Esophagus muscularis mucosa (tissue), 4 donors: ENCODE data around the gene PLEK. TPM values are rescaled to one million over a fixed set of nuclear protein-coding genes. Genes with fewer than 3 reads are reported as not detected.
"Not testable (repeated sequence)": the region's sequence is repeated elsewhere in the genome, so short reads cannot be mapped to it uniquely, and the experiment has no call there.

Experiments used
- DNase-seq: peaks from one replicate; pipeline ENCODE4 v3.0.0-alpha.2; 2017; ENCODE audit errors: extremely low spot score
- H3K27ac ChIP-seq, 4 donors: fragments of 200-600 bp; sonication (generic); replicated peaks in 1 of 4; 1 replicate in 3 of 4; 2 replicates in 1 of 4; pipeline ENCODE4 v1.5.1; 2016 to 2019; ENCODE audit warnings: mild to moderate bottlenecking in 1 of 4
- H3K27me3 ChIP-seq, 4 donors: fragments of 200-600 bp; sonication (generic); one replicate each; pipeline versions ENCODE4 v1.5.1 to v1.6.0; 2016 to 2019
- H3K36me3 ChIP-seq, 4 donors: fragments of 200-600 bp; sonication (generic); one replicate each; pipeline ENCODE4 v1.5.1; 2016 to 2019
- H3K4me1 ChIP-seq, 4 donors: fragments of 200-600 bp; sonication (generic); one replicate each; pipeline ENCODE4 v1.5.1; 2016 to 2019
- H3K4me3 ChIP-seq, 4 donors: fragments of 200-600 bp; sonication (generic); 1 replicate in 2 of 4; 2 replicates in 2 of 4; pipeline ENCODE4 v1.5.1; 2016 to 2019; ENCODE audit warnings: mild to moderate bottlenecking in 4 of 4, moderate library complexity in 1 of 4
- H3K9me3 ChIP-seq, 4 donors: fragments of 200-600 bp; sonication (generic); 1 replicate in 3 of 4; 2 replicates in 1 of 4; pipeline ENCODE4 v1.5.1; 2016 to 2019
- CTCF ChIP-seq, 3 experiments: fragments of 200-600 bp in 2 of 3; fragments of 450-650 bp in 1 of 3; sonication (generic) in 2 of 3; IDR thresholded peaks; one replicate each; pipeline ENCODE4 v1.5.1; 2017 to 2019; ENCODE audit warnings: antibody characterized with exemption in 3 of 3, mild to moderate bottlenecking in 2 of 3, moderate library complexity in 1 of 3
- EP300 ChIP-seq: sonication (generic); formaldehyde crosslinking; IDR thresholded peaks from one replicate; pipeline ENCODE4 v1.6.1; 2017; ENCODE audit warnings: antibody characterized with exemption
- POLR2A ChIP-seq: fragments of 450-650 bp; IDR thresholded peaks from one replicate; pipeline ENCODE4 v1.6.1; 2017; ENCODE audit warnings: antibody characterized with exemption, moderate library complexity, mild to moderate bottlenecking, low read depth
- POLR2AphosphoS5 ChIP-seq, 2 donors: sonication (generic); formaldehyde crosslinking; IDR thresholded peaks; one replicate each; pipeline ENCODE4 v1.6.1; 2017; ENCODE audit warnings: antibody characterized with exemption in 2 of 2
- WGBS: methylation state at CpG from one replicate; pipeline ENCODE4 v1.1.5; 2018; 5-methylcytosine and 5-hydroxymethylcytosine counted together
- intact Hi-C: fragments of 100-400 bp; cut with DNase I; formaldehyde crosslinking; loops from one replicate; pipeline ENCODE4 v1.15.1; 2023
- total RNA-seq, 4 donors: library from RNA; depleted of rRNA; stranded (reverse); fragments of >200 nt; gene quantifications; one replicate each; pipeline versions ENCODE4 v1.1.0 to v1.2.1, GENCODE V29; 2016

PLEK gene
- total RNA-seq, 4 donors from 2014 or later, result 3.1 to 23.4 (median 6.0) TPM

GRCh38 chr2:68341583-68341982 lies 23.5 kb upstream of the PLEK start:
- TF ChIP-seq CTCF (IDR thresholded peaks at IDR 0.05), result no peak
- no peak for TF ChIP-seq EP300
- no peak for TF ChIP-seq POLR2A
- no peak for TF ChIP-seq POLR2AphosphoS5 (IDR thresholded peaks at IDR 0.05)
- DNase-seq, result no peak
- H3K27ac ChIP-seq, result no peak overlapping the region
- no peaks in the 10 kb centered on the region for H3K9me3 ChIP-seq
- peaks cover 0 to 10% (median 0%) of the 10 kb centered on the region in 4 donors for H3K27me3 ChIP-seq
- H3K4me1 ChIP-seq, result no peaks in the 10 kb centered on the region
- H3K36me3 ChIP-seq, result no peaks in the 10 kb centered on the region
- H3K4me3 ChIP-seq, result no peak overlapping the region
- intact Hi-C loops, result no loop called here
- WGBS, result 75% methylated on average over 4 of the region's 4 CpGs

GRCh38 chr2:68342470-68342869 lies 22.6 kb upstream of the PLEK start:
- H3K4me1 ChIP-seq, result no peaks in the 10 kb centered on the region
- DNase-seq, result no peak
- no peak for TF ChIP-seq POLR2AphosphoS5 (IDR thresholded peaks at IDR 0.05)
- TF ChIP-seq POLR2A, result no peak
- 79% methylated on average over 1 of the region's 1 CpG for WGBS
- intact Hi-C loops, result no loop called here
- H3K4me3 ChIP-seq, result no peak overlapping the region
- no peaks in the 10 kb centered on the region for H3K9me3 ChIP-seq
- no peak overlapping the region for H3K27ac ChIP-seq
- no peaks in the 10 kb centered on the region for H3K36me3 ChIP-seq
- H3K27me3 ChIP-seq, result peaks cover 0 to 10% (median 0%) of the 10 kb centered on the region in 4 donors

GRCh38 chr2:68344031-68344430 lies 21.1 kb upstream of the PLEK start:
- no peak overlapping the region for H3K4me3 ChIP-seq
- WGBS, result 70% methylated on average over 1 of the region's 1 CpG

GRCh38 chr2:68345129-68345875 lies 19.8 kb upstream of the PLEK start:
- H3K36me3 ChIP-seq, result no peaks in the 10 kb centered on the region
- no peak for DNase-seq
- TF ChIP-seq POLR2A, result no peak
- no peak for TF ChIP-seq CTCF (IDR thresholded peaks at IDR 0.05)
- no peak for TF ChIP-seq POLR2AphosphoS5 (IDR thresholded peaks at IDR 0.05)
- TF ChIP-seq EP300, result no peak
- H3K4me3 ChIP-seq, result no peak overlapping the region
- intact Hi-C loops, result no loop called here
- no peaks in the 10 kb centered on the region for H3K9me3 ChIP-seq
- H3K27me3 ChIP-seq, result peaks cover 0 to 10% (median 0%) of the 10 kb centered on the region in 4 donors
- 86% methylated on average over 9 of the region's 9 CpGs for WGBS
- no peaks in the 10 kb centered on the region for H3K4me1 ChIP-seq
- no peak overlapping the region for H3K27ac ChIP-seq

More at GRCh38 chr2:68344031-68344430, 21.1 kb upstream of the PLEK start:
- no peaks in the 10 kb centered on the region for H3K4me1 ChIP-seq
- DNase-seq, result no peak
- intact Hi-C loops, result no loop called here
- H3K27me3 ChIP-seq, result peaks cover 0 to 10% (median 0%) of the 10 kb centered on the region in 4 donors
- no peak overlapping the region for H3K27ac ChIP-seq
- H3K9me3 ChIP-seq, result no peaks in the 10 kb centered on the region
- no peak for TF ChIP-seq EP300
- TF ChIP-seq POLR2A, result no peak
- TF ChIP-seq CTCF (IDR thresholded peaks at IDR 0.05), result no peak
- no peak for TF ChIP-seq POLR2AphosphoS5 (IDR thresholded peaks at IDR 0.05)
- no peaks in the 10 kb centered on the region for H3K36me3 ChIP-seq

- H3K27me3 ChIP-seq, H3K9me3 ChIP-seq, H3K27ac ChIP-seq, H3K4me1 ChIP-seq, intact Hi-C loops, H3K36me3 ChIP-seq, DNase-seq, H3K4me3 ChIP-seq: not testable (repeated sequence)
- 83% methylated on average over 4 of the region's 4 CpGs for WGBS
Measured at GRCh38 chr2:68349091-68349490, 16.0 kb upstream of the PLEK start.

- WGBS, result 72% methylated on average over 6 of the region's 6 CpGs
- TF ChIP-seq EP300, result no peak
- TF ChIP-seq POLR2AphosphoS5 (IDR thresholded peaks at IDR 0.05), result no peak
- TF ChIP-seq POLR2A, result no peak
- TF ChIP-seq CTCF (IDR thresholded peaks at IDR 0.05), result no peak
- no peak for DNase-seq
- H3K4me1 ChIP-seq, result no peaks in the 10 kb centered on the region
- H3K27me3 ChIP-seq, result no peaks in the 10 kb centered on the region
- no peak overlapping the region for H3K4me3 ChIP-seq
- no peaks in the 10 kb centered on the region for H3K9me3 ChIP-seq
- H3K36me3 ChIP-seq, result no peaks in the 10 kb centered on the region
- H3K27ac ChIP-seq, result no peak overlapping the region
- intact Hi-C loops, result no loop called here
Measured at GRCh38 chr2:68351997-68352396, 13.1 kb upstream of the PLEK start.
